HK-2 (cell line): ENCODE results near the gene NPHP4.
"Not testable (repeated sequence)": the region's sequence is repeated elsewhere in the genome, so short reads cannot be mapped to it uniquely, and the experiment has no call there.

Experiments
- DNase-seq: peaks from one replicate; pipeline ENCODE4 v3.0.0-alpha.2; 2018; ENCODE audit not compliant: unreplicated experiment

Gene NPHP4

DNA sequence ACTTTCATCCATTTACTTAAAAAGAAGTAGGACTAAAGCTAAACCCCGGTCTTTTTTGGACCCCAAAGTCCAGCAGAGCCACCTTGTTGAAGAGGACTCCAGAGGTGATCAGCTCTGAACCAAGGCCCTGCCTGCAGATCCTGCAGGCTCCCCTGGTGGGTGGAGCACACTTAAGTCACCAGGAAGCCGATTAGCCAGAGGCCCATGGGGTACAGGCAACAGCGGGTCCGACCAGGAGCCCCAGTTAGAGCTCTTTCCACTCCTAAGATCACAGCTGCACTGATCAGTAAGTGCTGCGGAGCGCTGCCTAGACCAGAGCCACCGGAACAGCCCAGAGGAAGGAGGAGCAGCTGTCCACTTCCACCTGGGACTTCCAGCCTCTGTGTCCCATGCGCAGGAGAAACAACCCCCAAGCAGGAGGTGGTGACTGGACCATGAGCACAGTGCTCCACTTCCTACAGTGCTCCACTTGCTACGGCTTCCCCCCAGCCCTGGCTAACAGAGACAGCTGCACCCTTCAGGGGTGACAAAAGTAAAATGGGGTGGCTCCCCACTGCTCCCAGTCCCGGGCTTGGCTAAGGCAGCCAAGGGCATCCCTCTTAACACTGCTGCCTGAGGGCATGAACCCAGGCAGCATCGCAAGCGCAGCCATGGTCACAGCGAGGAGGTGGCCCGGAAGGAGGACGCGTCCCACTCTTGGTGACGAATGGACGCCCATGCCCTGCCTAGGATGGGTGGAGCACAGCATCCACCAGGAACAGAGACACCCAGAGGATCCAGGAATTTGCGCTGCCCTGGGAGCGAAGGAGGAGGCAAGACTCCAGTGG, 58.0 kb downstream of the NPHP4 start:
- no peak for DNase-seq

DNA sequence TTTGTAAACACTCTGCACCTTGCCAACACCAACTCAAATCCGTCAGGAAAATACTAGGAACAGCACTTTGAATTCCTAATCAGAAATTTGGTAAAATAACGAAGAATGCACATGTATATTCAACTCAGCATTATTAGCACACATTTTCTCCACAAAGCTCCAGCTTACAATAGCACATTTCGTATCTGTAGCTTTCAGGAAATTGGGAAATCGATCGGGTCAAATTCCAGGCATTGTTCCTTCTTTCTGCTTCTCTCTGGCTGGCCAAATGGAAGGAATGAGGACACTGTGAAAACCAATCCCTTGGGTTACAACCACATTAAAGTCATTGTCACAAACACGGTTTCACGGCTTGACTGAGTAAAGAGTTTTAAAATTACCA, 58.6 kb downstream of the NPHP4 start:
- no peak for DNase-seq

- no peak for DNase-seq
Measured at GRCh38 chr1:5933050-5933449, 59.2 kb downstream of the NPHP4 start.

DNA sequence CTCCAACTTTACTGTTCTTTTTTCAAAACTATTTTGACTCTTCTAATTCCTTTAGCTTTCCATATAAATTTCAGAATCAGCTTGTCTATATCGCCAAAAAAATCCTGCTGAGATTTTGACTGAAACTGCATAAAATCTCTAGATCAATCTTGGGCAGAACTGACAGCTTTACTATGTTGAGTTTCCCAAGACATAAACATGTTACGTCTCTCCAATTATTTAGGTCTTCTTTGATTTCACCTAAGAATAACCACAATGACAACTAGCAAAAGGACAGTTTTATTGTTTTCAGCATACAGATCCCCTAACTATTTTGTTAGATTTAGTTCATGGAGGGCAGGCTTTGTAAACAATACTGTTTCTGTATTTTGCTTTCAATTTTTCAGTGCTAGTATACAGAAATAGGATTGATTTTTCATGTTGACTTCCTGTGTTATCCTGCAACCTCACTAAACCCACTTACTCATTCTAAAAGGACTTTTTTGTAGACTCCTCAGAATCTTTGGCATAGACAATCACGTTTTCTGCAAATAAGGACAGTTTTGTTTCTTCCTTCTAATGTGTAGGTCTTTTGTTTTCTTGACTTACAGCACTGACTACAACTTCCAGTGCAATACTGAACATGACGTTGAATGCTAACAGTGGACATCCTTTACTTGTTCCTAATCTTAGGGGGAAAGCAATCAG, 63.4 kb downstream of the NPHP4 start:
- DNase-seq: no peak

DNA sequence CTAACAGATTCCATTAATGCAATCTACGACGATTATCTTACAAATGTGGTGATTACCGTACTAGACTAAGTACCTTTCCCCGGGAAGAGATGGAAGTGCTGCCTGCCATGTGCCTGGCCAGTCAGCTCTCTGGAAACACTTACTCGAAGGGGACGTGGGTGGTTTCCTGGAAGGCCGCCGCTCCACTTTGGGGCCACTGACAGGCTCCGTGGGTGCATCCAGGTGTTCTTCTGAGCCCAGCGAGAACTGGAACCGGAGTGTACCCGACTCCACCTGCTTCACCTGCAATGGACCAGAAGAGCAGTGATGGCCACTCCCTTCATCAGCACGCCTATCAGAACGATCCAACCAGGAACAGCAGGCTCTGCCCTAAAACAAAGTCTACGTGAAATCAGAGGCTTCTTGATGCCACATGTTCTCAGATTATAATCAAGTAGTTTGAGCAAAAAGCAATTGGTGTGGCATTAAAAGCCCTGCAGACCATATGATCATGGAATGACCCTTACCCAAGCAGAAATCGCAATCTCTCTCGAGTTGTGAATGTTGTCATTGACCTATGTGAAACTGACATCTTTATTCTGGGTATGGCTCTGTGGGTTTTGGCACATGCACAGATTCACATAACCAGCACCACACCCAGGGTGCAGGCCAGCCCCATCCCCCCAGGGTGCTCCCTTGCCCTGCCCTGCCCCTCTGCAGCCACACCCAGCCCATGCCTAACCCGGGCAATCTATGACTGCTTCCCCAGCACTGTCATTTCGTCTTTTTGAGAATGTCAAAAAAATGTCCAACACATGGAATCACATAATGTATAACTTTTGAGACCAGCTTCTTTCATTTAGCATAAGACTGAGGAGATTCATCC, 64.5 kb downstream of the NPHP4 start:
- DNase-seq: no peak

GRCh38 chr1:5926686-5927435, 65.4 kb downstream of the NPHP4 start:
- no peak for DNase-seq

GRCh38 chr1:5922700-5923330, 69.4 kb downstream of the NPHP4 start:
- DNase-seq: not testable (repeated sequence)

DNA sequence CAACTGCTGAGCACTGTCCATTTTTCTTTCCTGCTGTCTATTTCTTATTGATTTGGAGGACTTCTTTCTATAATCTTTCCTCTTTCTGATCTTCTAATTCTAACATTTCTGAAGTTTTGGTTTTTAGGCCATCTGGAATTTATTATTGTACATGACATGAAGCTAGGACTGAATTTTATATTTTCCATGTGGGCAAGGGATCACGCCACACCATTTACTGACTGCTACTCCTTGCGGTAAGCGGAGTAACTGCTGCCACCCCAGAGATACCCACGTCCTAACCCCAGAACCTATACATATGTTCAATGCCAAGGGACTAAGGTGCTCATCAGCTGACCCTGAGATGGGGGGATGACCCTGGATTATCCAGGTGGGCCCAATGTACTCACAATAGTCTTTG, 70.6 kb downstream of the NPHP4 start:
- no peak for DNase-seq

DNA sequence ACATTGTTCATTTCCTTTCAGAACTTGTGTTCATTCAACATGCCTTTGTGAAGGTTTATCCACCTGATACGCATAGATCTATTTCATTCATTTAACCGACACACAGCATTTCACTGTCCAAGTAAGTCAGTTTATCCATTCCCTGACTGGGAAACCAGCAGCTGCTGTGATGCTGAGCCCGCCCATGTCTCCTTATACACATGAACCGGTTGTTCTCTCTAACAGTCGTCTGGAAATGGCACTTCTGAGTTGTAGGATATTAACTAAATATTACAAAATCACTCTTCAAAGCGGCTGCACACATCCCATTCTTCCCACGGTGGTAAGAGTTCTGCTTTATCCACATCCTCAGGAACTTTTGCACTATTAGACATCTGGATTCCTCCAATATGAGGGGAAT, 71.1 kb downstream of the NPHP4 start:
- DNase-seq: no peak

- no peak for DNase-seq
Measured at GRCh38 chr1:5920201-5920600, 72.0 kb downstream of the NPHP4 start.

DNA sequence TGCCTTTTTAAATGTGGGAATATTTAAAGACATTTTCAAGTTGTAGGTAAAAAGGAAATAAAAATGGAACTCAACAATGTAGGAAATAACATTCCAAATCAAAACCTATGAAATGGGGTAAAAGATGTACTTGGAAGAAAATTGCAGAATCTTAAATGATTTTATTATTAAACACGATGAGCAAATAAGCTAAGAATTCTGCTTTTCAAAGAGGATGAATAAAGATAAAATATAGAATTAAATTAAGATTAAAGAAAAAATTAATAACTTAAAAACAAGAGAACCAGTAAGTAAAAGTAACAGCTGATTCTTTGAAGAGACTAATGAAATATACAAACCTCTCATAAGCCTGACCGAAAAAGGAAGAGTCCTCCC, 74.0 kb downstream of the NPHP4 start:
- no peak for DNase-seq

DNA sequence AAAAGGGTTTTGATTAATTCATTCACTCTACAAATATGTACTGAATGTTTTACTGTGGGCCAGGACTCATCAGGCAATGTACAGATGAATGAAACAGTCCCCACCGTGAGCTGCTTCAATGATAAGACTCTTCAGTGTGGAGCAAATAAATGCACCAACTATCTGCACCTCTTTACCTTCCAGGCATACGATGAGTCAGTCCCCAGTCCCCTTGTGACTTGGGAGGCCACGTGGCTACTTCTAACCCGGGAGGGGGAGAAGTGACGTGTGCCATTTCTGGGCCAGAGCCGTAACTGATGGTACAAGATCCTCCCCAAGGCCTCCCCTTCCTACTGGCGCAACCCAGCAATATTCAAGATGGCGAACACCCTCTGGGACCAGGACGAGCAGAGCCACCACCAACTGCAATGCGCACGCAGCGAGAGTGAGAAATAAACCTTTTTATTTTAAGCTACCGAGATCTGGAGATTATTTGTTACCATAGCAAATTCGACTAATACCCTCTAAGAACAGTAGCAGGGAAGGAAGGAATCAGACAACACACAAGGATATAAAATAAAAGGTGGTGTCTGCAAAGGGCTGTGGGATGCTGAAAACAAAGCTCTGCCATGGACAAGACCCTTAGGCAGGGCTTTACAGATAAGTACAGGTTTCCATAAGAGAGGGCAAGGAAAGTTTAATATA, 74.5 kb downstream of the NPHP4 start:
- DNase-seq: no peak

DNA sequence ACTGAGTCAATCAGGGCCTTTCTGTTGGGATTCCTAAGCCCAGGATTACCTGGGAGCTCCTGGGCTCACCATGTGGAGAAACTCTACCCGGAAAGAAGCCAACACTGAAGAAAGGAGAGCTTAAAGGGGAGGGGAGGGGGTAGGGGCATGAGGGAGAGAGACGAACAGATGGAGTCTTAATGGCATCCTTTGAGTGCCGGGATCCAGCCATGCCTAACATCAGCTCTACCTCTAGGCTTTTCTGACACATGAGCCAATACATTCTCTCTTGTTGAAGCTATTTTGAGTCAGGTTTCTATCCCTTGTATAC, 75.0 kb downstream of the NPHP4 start:
- no peak for DNase-seq

- no peak for DNase-seq
Measured at GRCh38 chr1:5916572-5917280, 75.5 kb downstream of the NPHP4 start.

- no peak for DNase-seq
Measured at GRCh38 chr1:5915587-5916571, 76.3 kb downstream of the NPHP4 start.

GRCh38 chr1:5914676-5915365, 77.4 kb downstream of the NPHP4 start:
- DNase-seq: no peak

DNA sequence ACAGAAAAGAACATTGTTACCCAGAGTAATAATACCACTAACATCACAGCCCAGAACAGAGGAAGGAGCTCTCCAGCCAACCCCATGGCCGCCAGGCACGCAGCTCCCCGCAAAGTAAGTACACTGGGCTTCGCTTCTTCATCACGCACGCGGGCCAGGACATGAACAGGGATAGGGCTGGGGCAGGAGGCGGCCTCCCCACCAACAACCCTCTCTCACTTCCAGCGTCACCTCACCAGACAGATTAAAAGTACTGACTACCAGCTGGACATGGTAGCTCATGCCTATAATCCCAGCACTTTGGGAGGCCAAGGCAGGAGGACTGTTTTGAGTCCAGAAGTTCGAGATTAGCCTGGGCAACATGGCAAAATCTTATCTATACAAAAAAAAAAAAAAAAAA, 78.3 kb downstream of the NPHP4 start:
- DNase-seq: no peak

GRCh38 chr1:5913078-5913845, 79.0 kb downstream of the NPHP4 start:
- no peak for DNase-seq
